ENCODE measurements around the gene SND1.

SND1 gene

GRCh38 chr7:128057909-128058308 lies 405.9 kb downstream of the SND1 start:
- no peak for DNase-seq

DNA sequence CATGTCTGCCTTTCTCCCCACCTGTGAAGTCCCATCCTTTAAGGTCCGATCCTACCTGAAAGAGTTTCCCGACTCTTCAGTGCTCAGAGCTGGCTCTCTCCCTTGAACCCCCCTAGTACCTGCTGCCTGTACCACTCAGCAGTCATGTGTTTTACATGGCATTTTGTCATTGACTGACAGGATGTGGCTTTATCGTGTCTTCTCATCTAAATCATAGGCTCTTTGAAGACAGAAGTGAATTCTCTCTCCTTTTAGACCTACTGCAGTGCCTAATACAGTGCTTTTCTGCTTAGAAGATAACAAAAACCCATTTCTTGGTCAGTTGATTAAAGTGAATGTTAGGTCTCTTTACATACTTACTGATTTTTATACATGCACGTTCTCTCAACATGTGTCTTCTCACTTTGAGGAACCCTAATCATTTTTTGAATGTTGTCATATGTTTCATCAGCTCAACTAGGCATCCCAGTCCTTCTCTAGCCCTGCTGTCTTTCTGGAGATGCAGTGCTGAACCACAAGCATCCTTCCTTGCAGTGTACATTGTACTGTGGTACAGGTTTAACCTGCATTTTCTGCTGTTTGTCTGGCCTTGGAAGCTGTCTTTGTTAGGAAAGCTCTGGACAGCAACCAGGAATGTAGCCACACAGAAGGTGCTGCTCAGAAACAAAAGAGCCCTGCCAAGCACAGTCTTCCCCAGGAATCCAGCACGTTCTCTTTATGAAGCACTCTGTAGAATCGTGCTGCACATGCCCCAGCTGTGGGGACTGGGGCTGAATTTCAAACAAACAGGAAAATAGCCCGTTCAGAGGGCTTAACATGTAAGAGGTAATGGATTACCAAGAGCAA lies 407.4 kb downstream of the SND1 start:
- no peak for DNase-seq

GRCh38 chr7:128060018-128060417 lies 408.0 kb downstream of the SND1 start:
- no peak for DNase-seq

- no peak for DNase-seq
Observed at GRCh38 chr7:128063088-128063487, 411.1 kb downstream of the SND1 start.

- no peak for DNase-seq
Observed at GRCh38 chr7:128065872-128066271, 413.9 kb downstream of the SND1 start.

DNA sequence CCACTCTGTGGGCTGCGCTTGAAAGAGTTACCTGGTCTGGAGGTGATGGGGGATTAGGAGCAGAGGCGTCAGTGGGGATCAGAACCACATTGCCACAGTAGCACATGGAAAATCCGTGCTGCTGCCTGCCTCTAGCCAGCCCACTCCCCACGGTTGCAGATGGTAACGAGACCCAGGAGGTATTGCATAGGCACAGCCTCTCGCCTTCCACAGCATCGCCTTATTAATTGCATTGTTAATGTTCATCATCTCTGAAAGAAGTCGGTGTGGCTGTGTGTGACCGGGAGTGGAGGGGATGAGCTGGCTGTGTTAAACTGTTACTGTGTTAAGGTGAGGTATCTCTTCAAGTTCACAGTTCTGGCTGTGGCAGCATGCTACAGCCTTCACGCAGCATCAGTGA lies 414.4 kb downstream of the SND1 start:
- no peak for DNase-seq

DNA sequence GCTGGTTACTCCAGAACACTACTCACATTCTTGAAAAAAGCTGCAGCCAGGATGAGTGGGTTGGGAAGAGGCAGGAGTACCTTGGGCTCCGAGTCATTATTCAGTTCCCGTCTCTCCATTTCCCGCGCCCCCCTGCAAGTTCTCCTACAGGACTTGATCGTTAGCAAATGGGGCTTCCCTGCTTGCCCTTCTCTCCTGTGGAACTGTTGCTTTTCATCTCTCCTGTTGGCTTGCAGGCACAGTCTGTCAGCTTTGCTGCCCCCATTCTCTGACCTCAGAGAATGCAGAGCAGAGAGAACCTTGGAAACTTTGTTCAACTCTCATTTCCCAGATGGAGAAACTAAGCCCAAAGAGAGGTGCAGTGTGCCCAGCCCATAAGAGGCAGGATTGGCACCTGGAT lies 414.9 kb downstream of the SND1 start:
- no peak for DNase-seq

GRCh38 chr7:128067983-128068382 lies 416.0 kb downstream of the SND1 start:
- no peak for DNase-seq

DNA sequence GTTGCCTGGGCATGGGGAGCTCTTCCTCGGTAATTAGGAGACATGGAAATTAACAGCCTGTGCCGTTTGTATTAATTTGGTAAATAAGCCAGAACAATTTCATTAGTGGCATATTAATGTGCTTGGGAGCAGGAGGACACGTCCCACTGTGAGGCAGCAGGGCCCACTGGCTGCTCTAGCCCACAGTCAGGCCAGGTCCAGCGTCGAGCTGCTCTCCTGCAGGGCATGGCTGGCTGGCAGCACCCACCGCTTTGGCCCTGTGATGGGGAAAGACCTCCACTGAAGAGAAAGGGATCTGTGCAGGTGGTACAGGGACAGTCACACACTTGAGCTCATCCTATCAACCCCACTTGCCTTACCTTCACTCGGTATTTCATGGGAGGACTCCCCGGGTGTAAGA lies 416.8 kb downstream of the SND1 start:
- no peak for DNase-seq

GRCh38 chr7:128069373-128070364 lies 417.7 kb downstream of the SND1 start:
- DNase-seq, result no peak

- no peak for DNase-seq
Observed at GRCh38 chr7:128071376-128071775, 419.4 kb downstream of the SND1 start.

- no peak for DNase-seq
Observed at GRCh38 chr7:128071801-128072200, 419.8 kb downstream of the SND1 start.

DNA sequence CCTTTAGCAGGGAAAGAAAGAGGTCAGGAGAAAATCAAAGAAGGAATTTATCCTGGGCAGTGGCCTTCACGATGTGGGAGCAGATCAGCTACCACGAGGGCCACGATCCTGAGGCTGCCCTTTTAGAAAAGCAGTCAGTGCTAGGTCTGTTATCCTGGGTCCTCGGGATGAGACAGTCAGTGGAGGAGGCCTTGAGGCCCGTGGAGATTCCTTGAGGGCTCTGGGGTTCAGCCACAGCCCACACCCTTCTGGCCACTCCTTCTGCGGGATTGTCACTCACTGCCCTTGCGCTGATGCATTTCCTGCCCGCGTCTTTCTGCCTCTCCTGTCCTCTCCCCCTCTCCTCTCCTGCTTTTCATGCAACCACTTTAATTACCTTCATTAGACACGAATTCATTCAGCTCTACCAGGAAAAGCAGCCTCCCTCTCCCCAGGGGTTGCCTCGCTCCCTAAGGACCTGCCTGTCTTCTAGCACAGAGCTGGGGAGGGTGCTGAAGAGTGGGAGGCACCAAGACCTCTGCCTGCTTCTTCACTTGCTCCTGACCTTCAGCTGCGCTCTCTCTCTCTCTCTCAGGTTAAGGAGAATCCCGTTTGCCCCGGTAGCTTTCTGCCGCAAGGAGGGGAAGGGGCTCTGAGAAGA lies 421.8 kb downstream of the SND1 start:
- no peak for DNase-seq

DNA sequence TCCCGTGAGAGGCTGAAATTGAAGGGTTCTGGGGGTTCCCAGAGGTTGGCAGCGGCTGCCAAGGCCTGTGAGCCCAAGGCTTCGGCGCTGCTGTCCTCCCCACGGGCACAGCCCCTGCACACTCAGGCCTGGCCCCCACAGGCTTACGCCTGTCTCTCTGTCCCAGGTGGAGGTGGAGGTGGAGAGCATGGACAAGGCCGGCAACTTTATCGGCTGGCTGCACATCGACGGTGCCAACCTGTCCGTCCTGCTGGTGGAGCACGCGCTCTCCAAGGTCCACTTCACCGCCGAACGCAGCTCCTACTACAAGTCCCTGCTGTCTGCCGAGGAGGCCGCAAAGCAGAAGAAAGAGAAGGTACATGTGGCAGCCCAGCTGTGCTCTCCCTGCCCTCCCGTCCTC lies 422.3 kb downstream of the SND1 start:
- DNase-seq, result no peak

DNA sequence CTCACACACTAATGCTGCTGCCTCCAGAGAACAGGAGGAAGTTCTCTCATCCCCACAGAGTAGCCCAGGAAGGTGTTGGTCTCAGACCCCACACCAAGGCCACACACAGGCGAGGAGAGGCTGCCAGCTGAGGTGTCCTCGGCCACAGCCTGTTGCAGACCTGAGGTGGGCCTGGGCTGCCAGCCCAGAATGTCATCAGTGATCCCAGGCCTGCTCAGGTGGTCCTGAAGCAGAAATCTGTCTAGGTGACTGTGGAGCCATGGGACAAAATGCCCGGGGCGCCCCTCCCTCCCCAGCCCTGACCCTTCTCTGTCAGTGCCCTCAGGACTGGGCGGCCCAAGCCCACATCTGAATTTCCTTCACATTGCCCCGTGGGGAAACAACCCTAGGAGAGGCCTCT lies 422.7 kb downstream of the SND1 start:
- DNase-seq, result no peak

- DNase-seq, result no peak
Observed at GRCh38 chr7:128075242-128076095, 423.5 kb downstream of the SND1 start.

DNA sequence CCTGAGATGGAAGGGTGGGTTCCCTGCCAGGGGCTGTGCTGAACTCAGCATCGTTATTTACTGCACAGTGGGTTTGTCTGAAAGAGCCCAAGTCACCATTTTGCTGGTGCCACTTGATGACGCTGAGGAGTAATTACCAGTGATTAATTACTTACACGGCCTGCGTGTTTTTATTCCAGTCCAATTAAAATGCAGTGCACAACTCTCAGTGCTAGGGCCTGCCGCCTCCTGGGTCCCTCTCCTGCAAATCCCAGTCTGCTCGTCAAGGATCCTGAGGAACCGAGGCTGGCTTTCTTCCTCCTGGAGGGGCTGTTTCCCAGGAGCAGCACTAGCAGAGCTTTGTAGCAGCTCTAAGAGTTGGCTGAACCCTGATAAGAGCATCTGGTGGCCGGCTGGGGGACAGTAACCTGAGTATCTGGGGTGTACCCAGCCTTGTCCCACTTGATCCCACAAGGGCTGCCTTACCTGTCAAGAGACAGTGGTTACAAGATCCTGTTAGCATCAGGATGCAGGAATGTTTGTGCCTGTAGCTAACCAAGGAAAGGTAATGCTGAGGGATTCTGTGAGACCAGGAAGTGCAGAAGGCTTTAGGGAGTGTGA lies 424.3 kb downstream of the SND1 start:
- DNase-seq, result no peak

GRCh38 chr7:128076796-128077271 lies 424.8 kb downstream of the SND1 start:
- no peak for DNase-seq

GRCh38 chr7:128078309-128078708 lies 426.3 kb downstream of the SND1 start:
- no peak for DNase-seq

DNA sequence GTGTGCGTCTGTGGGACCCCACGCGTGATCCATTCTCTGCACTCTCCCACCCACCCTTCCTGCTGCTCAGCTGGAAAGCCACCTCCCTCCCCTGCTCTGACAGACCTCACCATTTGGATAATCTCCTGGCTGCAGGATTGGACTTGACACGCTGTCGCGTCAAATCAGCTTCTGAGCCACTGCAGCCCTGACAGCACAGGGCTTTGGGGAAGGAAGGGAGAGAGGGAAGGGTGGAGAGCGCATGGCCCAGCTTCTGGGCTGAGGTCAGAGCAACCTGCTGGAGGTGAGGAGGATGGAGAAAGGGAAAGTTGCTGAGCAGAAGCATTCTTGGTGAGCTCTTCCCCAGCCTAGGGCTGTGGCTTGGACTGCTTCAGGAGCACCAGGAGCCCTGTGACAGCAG lies 428.2 kb downstream of the SND1 start:
- DNase-seq, result no peak

DNA sequence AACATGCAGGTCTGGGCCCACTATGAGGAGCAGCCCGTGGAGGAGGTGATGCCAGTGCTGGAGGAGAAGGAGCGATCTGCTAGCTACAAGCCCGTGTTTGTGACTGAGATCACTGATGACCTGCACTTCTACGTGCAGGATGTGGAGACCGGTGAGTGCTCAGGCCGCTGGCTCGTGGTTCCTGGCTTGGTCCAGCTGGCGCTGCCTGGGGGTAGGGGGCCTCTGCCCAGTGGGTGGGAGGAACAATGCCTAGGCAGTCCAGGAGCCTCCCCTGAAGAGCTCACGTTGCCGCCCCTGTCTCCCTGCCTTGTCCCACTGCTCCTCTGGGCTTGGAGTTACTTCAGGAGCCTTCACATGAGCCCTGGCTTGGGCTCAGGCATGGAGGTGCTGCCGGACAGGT lies 429.4 kb downstream of the SND1 start:
- no peak for DNase-seq

DNA sequence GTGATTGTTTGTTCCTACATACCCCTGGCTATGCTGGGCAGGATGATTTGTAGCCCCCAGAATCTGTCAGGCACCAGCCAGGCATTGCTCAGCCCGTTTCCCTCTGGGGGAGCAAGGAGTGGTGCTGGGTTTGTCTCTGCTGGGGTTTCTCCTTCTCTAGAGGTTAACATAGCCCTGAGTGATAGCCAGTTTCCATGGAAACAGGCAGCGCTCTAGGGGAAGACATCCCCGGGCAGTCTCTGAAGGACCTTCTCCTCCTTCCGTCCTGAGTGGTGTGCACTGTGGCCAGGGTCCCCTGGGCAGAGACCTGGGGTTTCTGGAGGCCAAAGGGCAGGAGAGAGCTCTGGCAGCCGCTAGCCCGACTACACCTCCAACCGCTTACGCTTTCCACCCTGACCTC lies 429.8 kb downstream of the SND1 start:
- DNase-seq, result no peak

Data from activated CD4-positive, alpha-beta T cell treated with anti-CD3 and anti-CD28 coated beads for 48 hours (primary cell).